NB4 (cell line): ENCODE data around the gene ZBTB14.

Experiments
- CTCF ChIP-seq: IDR thresholded peaks from one replicate; pipeline ENCODE4 v1.5.1; 2012; ENCODE audit warnings: low read depth, low read length
- MAX ChIP-seq: IDR thresholded peaks from 2 replicates; pipeline ENCODE4 v1.6.1; 2011; ENCODE audit warnings: low read depth, low read length
- MYC ChIP-seq: IDR thresholded peaks from 2 replicates; pipeline ENCODE4 v1.6.1; 2011; ENCODE audit warnings: low read depth, low read length
- POLR2A ChIP-seq: IDR thresholded peaks from 2 replicates; pipeline ENCODE4 v1.6.1; 2011; ENCODE audit warnings: mild to moderate bottlenecking; ENCODE audit not compliant: insufficient read length; ENCODE audit errors: extremely low read depth

GRCh38 chr18:5298156-5298852 is 2.8 kb upstream of the ZBTB14 start:
- no peak for TF ChIP-seq POLR2A
- no peak for TF ChIP-seq CTCF
- peak; percentile 13; the same call in 1 of the 2 replicates for TF ChIP-seq MAX
- TF ChIP-seq MYC: no peak
